ENCODE results near the gene BMP7. TPM values are rescaled to one million over a fixed set of nuclear protein-coding genes. Genes with fewer than 3 reads are reported as not detected.

Gene BMP7
- total and polyA plus RNA-seq, 9 of the 15 experiments (the other 6 are each of a cell fraction or from before 2014, with no cell fraction given), result 0.18 TPM; not detected in 8

- TF ChIP-seq, protein P1, sequence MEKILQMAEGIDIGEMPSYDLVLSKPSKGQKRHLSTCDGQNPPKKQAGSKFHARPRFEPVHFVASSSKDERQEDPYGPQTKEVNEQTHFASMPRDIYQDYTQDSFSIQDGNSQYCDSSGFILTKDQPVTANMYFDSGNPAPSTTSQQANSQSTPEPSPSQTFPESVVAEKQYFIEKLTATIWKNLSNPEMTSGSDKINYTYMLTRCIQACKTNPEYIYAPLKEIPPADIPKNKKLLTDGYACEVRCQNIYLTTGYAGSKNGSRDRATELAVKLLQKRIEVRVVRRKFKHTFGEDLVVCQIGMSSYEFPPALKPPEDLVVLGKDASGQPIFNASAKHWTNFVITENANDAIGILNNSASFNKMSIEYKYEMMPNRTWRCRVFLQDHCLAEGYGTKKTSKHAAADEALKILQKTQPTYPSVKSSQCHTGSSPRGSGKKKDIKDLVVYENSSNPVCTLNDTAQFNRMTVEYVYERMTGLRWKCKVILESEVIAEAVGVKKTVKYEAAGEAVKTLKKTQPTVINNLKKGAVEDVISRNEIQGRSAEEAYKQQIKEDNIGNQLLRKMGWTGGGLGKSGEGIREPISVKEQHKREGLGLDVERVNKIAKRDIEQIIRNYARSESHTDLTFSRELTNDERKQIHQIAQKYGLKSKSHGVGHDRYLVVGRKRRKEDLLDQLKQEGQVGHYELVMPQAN (IDR thresholded peaks at IDR 0.05; ENCODE audit: borderline replicate concordance), result no peak
- no peak for TF ChIP-seq DNMT1 (IDR thresholded peaks at IDR 0.05)
- TF ChIP-seq, protein P2, sequence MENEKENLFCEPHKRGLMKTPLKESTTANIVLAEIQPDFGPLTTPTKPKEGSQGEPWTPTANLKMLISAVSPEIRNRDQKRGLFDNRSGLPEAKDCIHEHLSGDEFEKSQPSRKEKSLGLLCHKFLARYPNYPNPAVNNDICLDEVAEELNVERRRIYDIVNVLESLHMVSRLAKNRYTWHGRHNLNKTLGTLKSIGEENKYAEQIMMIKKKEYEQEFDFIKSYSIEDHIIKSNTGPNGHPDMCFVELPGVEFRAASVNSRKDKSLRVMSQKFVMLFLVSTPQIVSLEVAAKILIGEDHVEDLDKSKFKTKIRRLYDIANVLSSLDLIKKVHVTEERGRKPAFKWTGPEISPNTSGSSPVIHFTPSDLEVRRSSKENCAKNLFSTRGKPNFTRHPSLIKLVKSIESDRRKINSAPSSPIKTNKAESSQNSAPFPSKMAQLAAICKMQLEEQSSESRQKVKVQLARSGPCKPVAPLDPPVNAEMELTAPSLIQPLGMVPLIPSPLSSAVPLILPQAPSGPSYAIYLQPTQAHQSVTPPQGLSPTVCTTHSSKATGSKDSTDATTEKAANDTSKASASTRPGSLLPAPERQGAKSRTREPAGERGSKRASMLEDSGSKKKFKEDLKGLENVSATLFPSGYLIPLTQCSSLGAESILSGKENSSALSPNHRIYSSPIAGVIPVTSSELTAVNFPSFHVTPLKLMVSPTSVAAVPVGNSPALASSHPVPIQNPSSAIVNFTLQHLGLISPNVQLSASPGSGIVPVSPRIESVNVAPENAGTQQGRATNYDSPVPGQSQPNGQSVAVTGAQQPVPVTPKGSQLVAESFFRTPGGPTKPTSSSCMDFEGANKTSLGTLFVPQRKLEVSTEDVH (IDR thresholded peaks at IDR 0.05; ENCODE audit: low read depth, partially characterized antibody), result no peak
These were observed 497 bp downstream of the BMP7 start (continued) for GRCh38 chr20:57265997-57266290.

GRCh38 chr20:57265336-57265996 lies 975 bp downstream of the BMP7 start:
- WGBS (ENCODE audit: insufficient coverage, low coverage, missing lambda C conversion rate), result 10% methylated on average over 32 of the region's 53 CpGs
- in situ Hi-C loops (cut with MboI), result no loop called here
- H3K9ac ChIP-seq (ENCODE audit: insufficient read depth in 1 of 2, low read depth in 2 of 2, low read length in 2 of 2), result no peak overlapping the region

More at GRCh38 chr20:57265336-57265996, 975 bp downstream of the BMP7 start:
- no peaks in the 10 kb centered on the region for H3K9me3 ChIP-seq (replicated peaks; ENCODE audit: control insufficient read depth, insufficient read depth, low read depth, low read length)
- intact Hi-C loops (cut with micrococcal nuclease), result no loop called here
- H3K27ac ChIP-seq (ENCODE audit: extremely low read depth, low read depth, low read length), result no peak overlapping the region
- H3K9me1 ChIP-seq (ENCODE audit: control insufficient read depth, insufficient read depth, low read length), result no peaks in the 10 kb centered on the region
- H2AFZ ChIP-seq (ENCODE audit: low read depth, low read length), result no peak overlapping the region
- DNase-seq (ENCODE audit: extremely low read depth in 1 of 4, low spot score in 3 of 4) (no peak), ATAC-seq (no peak), FAIRE-seq (no peak)
- ChIA-PET POLR2A (interaction anchor here (0.6 kb wide), 1 partner anchor 493 kb away, joined by 4 read pairs; no protein-coding TSS in a partner anchor), CTCF (ENCODE audit: low intra/inter-chr PET ratio) (no interaction called here)
- no TSS peak for BruUV-seq (replicated peaks)
- H4K20me1 ChIP-seq (replicated peaks; ENCODE audit: control insufficient read depth, insufficient read depth, low read length), result 0 out of 2 replicates have a peak, but pooled peaks cover 5% of the 10 kb centered on the region
- H3K36me3 ChIP-seq (ENCODE audit: control insufficient read depth, insufficient read depth, low read length), result no peaks in the 10 kb centered on the region
- no peak overlapping the region for H3K4me2 ChIP-seq (ENCODE audit: insufficient read depth, low read length)
- peaks cover 39 to 74% of the 10 kb centered on the region in 2 experiments for H3K27me3 ChIP-seq (ENCODE audit: control insufficient read depth in 2 of 2, insufficient read depth in 2 of 2, low read length in 2 of 2)
- H3K4me1 ChIP-seq (replicated peaks in 1 of 2; ENCODE audit: control insufficient read depth in 2 of 2, insufficient read depth in 2 of 2, low read length in 2 of 2), result peaks cover 0 to 22% of the 10 kb centered on the region in 2 experiments; a peak in 2 of 5 replicates
- H3K79me2 ChIP-seq (ENCODE audit: control insufficient read depth, insufficient read depth, low read length), result no peaks in the 10 kb centered on the region
- no peak for TF ChIP-seq NRF1 (conservative IDR thresholded peaks at IDR 0.05 in 1 of 2, IDR thresholded peaks at IDR 0.05 in 1 of 2)
- no peak for TF ChIP-seq MCM7 (IDR thresholded peaks at IDR 0.05)
- TF ChIP-seq, protein P3, sequence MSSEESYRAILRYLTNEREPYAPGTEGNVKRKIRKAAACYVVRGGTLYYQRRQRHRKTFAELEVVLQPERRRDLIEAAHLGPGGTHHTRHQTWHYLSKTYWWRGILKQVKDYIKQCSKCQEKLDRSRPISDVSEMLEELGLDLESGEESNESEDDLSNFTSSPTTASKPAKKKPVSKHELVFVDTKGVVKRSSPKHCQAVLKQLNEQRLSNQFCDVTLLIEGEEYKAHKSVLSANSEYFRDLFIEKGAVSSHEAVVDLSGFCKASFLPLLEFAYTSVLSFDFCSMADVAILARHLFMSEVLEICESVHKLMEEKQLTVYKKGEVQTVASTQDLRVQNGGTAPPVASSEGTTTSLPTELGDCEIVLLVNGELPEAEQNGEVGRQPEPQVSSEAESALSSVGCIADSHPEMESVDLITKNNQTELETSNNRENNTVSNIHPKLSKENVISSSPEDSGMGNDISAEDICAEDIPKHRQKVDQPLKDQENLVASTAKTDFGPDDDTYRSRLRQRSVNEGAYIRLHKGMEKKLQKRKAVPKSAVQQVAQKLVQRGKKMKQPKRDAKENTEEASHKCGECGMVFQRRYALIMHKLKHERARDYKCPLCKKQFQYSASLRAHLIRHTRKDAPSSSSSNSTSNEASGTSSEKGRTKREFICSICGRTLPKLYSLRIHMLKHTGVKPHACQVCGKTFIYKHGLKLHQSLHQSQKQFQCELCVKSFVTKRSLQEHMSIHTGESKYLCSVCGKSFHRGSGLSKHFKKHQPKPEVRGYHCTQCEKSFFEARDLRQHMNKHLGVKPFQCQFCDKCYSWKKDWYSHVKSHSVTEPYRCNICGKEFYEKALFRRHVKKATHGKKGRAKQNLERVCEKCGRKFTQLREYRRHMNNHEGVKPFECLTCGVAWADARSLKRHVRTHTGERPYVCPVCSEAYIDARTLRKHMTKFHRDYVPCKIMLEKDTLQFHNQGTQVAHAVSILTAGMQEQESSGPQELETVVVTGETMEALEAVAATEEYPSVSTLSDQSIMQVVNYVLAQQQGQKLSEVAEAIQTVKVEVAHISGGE (CRISPR knock-in tag; IDR thresholded peaks at IDR 0.05), result peak in 1 of 3 experiments; percentile 95; a peak in 2 of 6 replicates
- peak; percentile 48 for TF ChIP-seq EWSR1 (IDR thresholded peaks at IDR 0.05; ENCODE audit: borderline replicate concordance, low read depth, partially characterized antibody)
- no peak for TF ChIP-seq OTX1 (CRISPR knock-in tag; IDR thresholded peaks at IDR 0.05)
- H3K4me3 ChIP-seq, result no peak overlapping the region

All from K562 (cell line).